ENCODE data around the gene BUB1B.

Gene BUB1B

GRCh38 chr15:40258544-40258943, 97.7 kb downstream of the BUB1B start:
- FAIRE-seq: no peak

GRCh38 chr15:40259021-40259420, 98.2 kb downstream of the BUB1B start:
- no peak for FAIRE-seq

- no peak for FAIRE-seq
Measured at GRCh38 chr15:40263024-40263754, 102.3 kb downstream of the BUB1B start.

- FAIRE-seq: no peak
Measured at GRCh38 chr15:40264321-40265153, 103.7 kb downstream of the BUB1B start.

- no peak for FAIRE-seq
Measured at GRCh38 chr15:40265355-40265754, 104.5 kb downstream of the BUB1B start.

- no peak for FAIRE-seq
Measured at GRCh38 chr15:40265875-40266274, 105.0 kb downstream of the BUB1B start.

GRCh38 chr15:40266828-40267304, 106.0 kb downstream of the BUB1B start:
- no peak for FAIRE-seq

- no peak for FAIRE-seq
Measured at GRCh38 chr15:40267670-40268069, 106.8 kb downstream of the BUB1B start.

- FAIRE-seq: no peak
Measured at GRCh38 chr15:40269604-40270003, 108.7 kb downstream of the BUB1B start.

- no peak for FAIRE-seq
Measured at GRCh38 chr15:40270246-40270995, 109.6 kb downstream of the BUB1B start.

All from TTC549 (cell line).